Middle frontal gyrus (tissue), 1 donor: Measurements from ENCODE around the gene ZC3H11A.
"Not testable (repeated sequence)": the region's sequence is repeated elsewhere in the genome, so short reads cannot be mapped to it uniquely, and the experiment has no call there.

Experiments used
- DNase-seq: peaks from one replicate; pipeline ENCODE4 v3.0.0-alpha.2; 2015; ENCODE audit warnings: low spot score; ENCODE audit errors: extremely low spot score

The ZC3H11A gene

GRCh38 chr1:203778789-203779188 lies 16.6 kb upstream of the ZC3H11A start:
- no peak for DNase-seq

GRCh38 chr1:203781962-203782361 lies 13.5 kb upstream of the ZC3H11A start:
- DNase-seq = no peak

GRCh38 chr1:203789966-203790365 lies 5.5 kb upstream of the ZC3H11A start:
- DNase-seq = no peak

GRCh38 chr1:203791498-203791897 lies 3.9 kb upstream of the ZC3H11A start:
- DNase-seq = no peak

GRCh38 chr1:203792486-203792885 lies 2.9 kb upstream of the ZC3H11A start:
- DNase-seq = no peak

GRCh38 chr1:203793561-203793960 lies 1.9 kb upstream of the ZC3H11A start:
- DNase-seq = not testable (repeated sequence)

- no peak for DNase-seq
These were observed 521 bp upstream of the ZC3H11A start for GRCh38 chr1:203794764-203795440.

- no peak for DNase-seq
These were observed 798 bp downstream of the ZC3H11A start for GRCh38 chr1:203796236-203796605.

- no peak for DNase-seq
These were observed 1.8 kb downstream of the ZC3H11A start for GRCh38 chr1:203797216-203797615.

- DNase-seq = no peak
These were observed 2.7 kb downstream of the ZC3H11A start for GRCh38 chr1:203797948-203798655.

- no peak for DNase-seq
These were observed 3.7 kb downstream of the ZC3H11A start for GRCh38 chr1:203799157-203799556.

- DNase-seq = no peak
These were observed 4.5 kb downstream of the ZC3H11A start for GRCh38 chr1:203799971-203800370.

GRCh38 chr1:203805689-203806088 lies 10.3 kb downstream of the ZC3H11A start:
- DNase-seq = no peak

GRCh38 chr1:203807196-203807595 lies 11.8 kb downstream of the ZC3H11A start:
- DNase-seq = no peak

GRCh38 chr1:203813581-203814341 lies 18.3 kb downstream of the ZC3H11A start:
- DNase-seq = no peak

- DNase-seq = no peak
These were observed 23.0 kb downstream of the ZC3H11A start for GRCh38 chr1:203818399-203818798.

- no peak for DNase-seq
These were observed 27.9 kb downstream of the ZC3H11A start for GRCh38 chr1:203823306-203823705.

- no peak for DNase-seq
These were observed 30.8 kb downstream of the ZC3H11A start for GRCh38 chr1:203826175-203826574.

- DNase-seq = no peak
These were observed 32.6 kb downstream of the ZC3H11A start for GRCh38 chr1:203828002-203828401.

GRCh38 chr1:203828503-203828902 lies 33.1 kb downstream of the ZC3H11A start:
- no peak for DNase-seq

GRCh38 chr1:203829247-203829646 lies 33.8 kb downstream of the ZC3H11A start:
- DNase-seq = not testable (repeated sequence)

- DNase-seq = no peak
These were observed 40.1 kb downstream of the ZC3H11A start for GRCh38 chr1:203835476-203835875.
